K562 (cell line): ENCODE results near the gene LCA5L. TPM values are rescaled to one million over a fixed set of nuclear protein-coding genes. Genes with fewer than 3 reads are reported as not detected.

ENCODE experiments used
- ARID4B ChIP-seq: sonication (generic); formaldehyde crosslinking; IDR thresholded peaks from 2 replicates; pipeline ENCODE4 v1.8.0; 2022; ENCODE audit warnings: mild to moderate bottlenecking, missing genetic modification reagents
- BACH1 ChIP-seq: fragments of 200-800 bp; sonication (Bioruptor generic); IDR thresholded peaks from 2 replicates; pipeline ENCODE4 v1.6.1; 2016; ENCODE audit warnings: missing genetic modification characterization, missing compliant biosample characterization
- BCOR ChIP-seq: fragments of 450-650 bp; IDR thresholded peaks from 2 replicates; pipeline ENCODE4 v1.6.1; 2016
- CCAR2 ChIP-seq: fragments of 200-400 bp; formaldehyde crosslinking; IDR thresholded peaks from 2 replicates; pipeline ENCODE4 v1.6.1; 2017; ENCODE audit warnings: mild to moderate bottlenecking, low read depth, low read length
- DDX20 ChIP-seq: fragments of 450-650 bp; IDR thresholded peaks from 2 replicates; pipeline ENCODE4 v1.6.1; 2016; ENCODE audit warnings: missing genetic modification characterization, low read depth, mild to moderate bottlenecking, missing compliant biosample characterization, moderate library complexity
- ETV1 ChIP-seq: fragments of 450-650 bp; conservative IDR thresholded peaks from 2 replicates; pipeline ENCODE4 v1.6.1; 2016; ENCODE audit warnings: missing genetic modification characterization, control low read depth, low read depth, missing compliant biosample characterization
- ETV5 ChIP-seq: sonication (generic); formaldehyde crosslinking; IDR thresholded peaks from 2 replicates; pipeline ENCODE4 v1.4.0; 2020; ENCODE audit warnings: low read depth, mild to moderate bottlenecking, missing genetic modification reagents
- FOXA1 ChIP-seq: fragments of 450-650 bp; IDR thresholded peaks from 2 replicates; pipeline ENCODE4 v1.6.1; 2016; ENCODE audit warnings: mild to moderate bottlenecking, borderline replicate concordance
- FOXK1 ChIP-seq: sonication (generic); formaldehyde crosslinking; IDR thresholded peaks from 2 replicates; pipeline ENCODE4 v1.8.0; 2022; ENCODE audit warnings: missing genetic modification reagents, mild to moderate bottlenecking, borderline replicate concordance
- IRF9 ChIP-seq: fragments of 450-650 bp; IDR thresholded peaks from 2 replicates; pipeline ENCODE4 v1.6.1; 2016; ENCODE audit warnings: missing biosample characterization, missing genetic modification characterization
- KLF1 ChIP-seq: fragments of 450-650 bp; IDR thresholded peaks from 2 replicates; pipeline ENCODE4 v1.6.1; 2016; ENCODE audit warnings: missing genetic modification characterization, missing compliant biosample characterization
- NR2F6 ChIP-seq: fragments of 450-650 bp; formaldehyde crosslinking; IDR thresholded peaks from 2 replicates; pipeline ENCODE4 v1.4.0; 2020; ENCODE audit warnings: mild to moderate bottlenecking
- PCBP1 ChIP-seq: fragments of 200-400 bp; formaldehyde crosslinking; IDR thresholded peaks from 2 replicates; pipeline ENCODE4 v1.6.1; 2018; ENCODE audit warnings: mild to moderate bottlenecking, low read depth, low read length; ENCODE audit not compliant: poor library complexity, severe bottlenecking
- SIN3B ChIP-seq: fragments of 450-650 bp; IDR thresholded peaks from 2 replicates; pipeline ENCODE4 v1.6.1; 2017; ENCODE audit warnings: low read depth, mild to moderate bottlenecking, moderate library complexity
- SMAD1 ChIP-seq: fragments of 150-350 bp; IDR thresholded peaks from 2 replicates; pipeline ENCODE4 v1.6.1; 2014; ENCODE audit warnings: low read length, low read depth; ENCODE audit not compliant: partially characterized antibody
- STAT5B ChIP-seq: fragments of 250-450 bp; sonication (Bioruptor Pico); IDR thresholded peaks from 2 replicates; pipeline ENCODE4 v1.8.0; 2021; ENCODE audit warnings: mild to moderate bottlenecking, inconsistent platforms
- THRAP3 ChIP-seq: fragments of 450-650 bp; IDR thresholded peaks from 2 replicates; pipeline ENCODE4 v1.6.1; 2016; ENCODE audit warnings: mild to moderate bottlenecking, inconsistent platforms, borderline replicate concordance
- ZBTB2 ChIP-seq: fragments of 450-650 bp; IDR thresholded peaks from 2 replicates; pipeline ENCODE4 v1.6.1; 2016; ENCODE audit warnings: antibody characterized with exemption
- ZC3H11A ChIP-seq: IDR thresholded peaks from 2 replicates; pipeline ENCODE4 v1.6.1; 2012; ENCODE audit warnings: low read depth, low read length, improper control_type of control experiment
- ZNF197 ChIP-seq: fragments of 200-800 bp; sonication (Bioruptor generic); IDR thresholded peaks from 2 replicates; pipeline ENCODE4 v1.6.1; 2016; ENCODE audit warnings: low read depth, missing genetic modification characterization, missing compliant biosample characterization
- ZNF589 ChIP-seq: fragments of 200-800 bp; sonication (Bioruptor generic); IDR thresholded peaks from 2 replicates; pipeline ENCODE4 v1.6.1; 2016; ENCODE audit warnings: low read depth, missing genetic modification characterization, missing compliant biosample characterization
- ZNF764 ChIP-seq: fragments of 250-450 bp; sonication (Bioruptor Pico); IDR thresholded peaks from 2 replicates; pipeline ENCODE4 v1.4.0; 2020; ENCODE audit warnings: low read depth, mild to moderate bottlenecking, moderate library complexity
- ZSCAN29 ChIP-seq: fragments of 450-650 bp; IDR thresholded peaks from 2 replicates; pipeline ENCODE4 v1.6.1; 2017
- polyA plus RNA-seq, 8 experiments: library from polyadenylated mRNA; depleted of rRNA in 4 of 8; stranded (reverse) in 5 of 8; unstranded in 3 of 8; fragments of >200 nt; fragmentation: Nextera tagmentation in 2 of 8; fragmentation: Illumina TruSeq in 1 of 8; extraction: Ambion mirVana in 2 of 8; extraction: Trizol in 1 of 8; gene quantifications; 2 replicates each; pipeline versions ENCODE4 v1.2.1 to v1.2.3, GENCODE V29; 2011 to 2014; ENCODE audit warnings: inconsistent platforms in 1 of 8, missing spikeins in 1 of 8
- total RNA-seq, 7 experiments: library from RNA; depleted of rRNA in 6 of 7; stranded (reverse); fragments of >200 nt in 6 of 7; fragmentation: Illumina TruSeq in 2 of 7; extraction: Trizol in 2 of 7; gene quantifications; 2 replicates each; pipeline versions ENCODE4 v1.2.1 to v1.2.3, GENCODE V29; 2011 to 2021; ENCODE audit warnings: low replicate concordance in 1 of 7

LCA5L gene
- total and polyA plus RNA-seq, 9 of the 15 experiments (the other 6 are each of a cell fraction or from before 2014, with no cell fraction given), result 1.8 to 4.9 (median 3.8) TPM

- TF ChIP-seq ZBTB2, result peak; percentile 31; the same call in 1 of the 2 replicates
- no peak for TF ChIP-seq ZNF197 (CRISPR knock-in tag)
- TF ChIP-seq NR2F6, result no peak
- peak; percentile 67 for TF ChIP-seq ETV5 (CRISPR knock-in tag)
- TF ChIP-seq ARID4B (CRISPR knock-in tag), result no peak
- no peak for TF ChIP-seq ETV1 (tag)
- TF ChIP-seq SMAD1, result no peak
- no peak for TF ChIP-seq BACH1 (tag)
- TF ChIP-seq CCAR2, result no peak
- TF ChIP-seq IRF9 (tag), result no peak
- TF ChIP-seq SIN3B, result no peak; the same call in 1 of the 2 replicates
- no peak for TF ChIP-seq DDX20 (tag)
- 0 out of 2 replicates have a peak, but pooled peaks have one; percentile 43 for TF ChIP-seq KLF1 (tag)
- TF ChIP-seq FOXA1, result no peak
- TF ChIP-seq STAT5B, result no peak
- TF ChIP-seq ZC3H11A, result no peak
- no peak for TF ChIP-seq ZNF764 (CRISPR knock-in tag)
- TF ChIP-seq ZSCAN29, result no peak
- no peak for TF ChIP-seq PCBP1
- no peak for TF ChIP-seq THRAP3
- no peak for TF ChIP-seq BCOR
- no peak for TF ChIP-seq FOXK1 (CRISPR knock-in tag)
- TF ChIP-seq ZNF589 (CRISPR knock-in tag), result no peak
Measured at GRCh38 chr21:39379986-39380891, 65.3 kb downstream of the LCA5L start (continued).
